NT2/D1 (cell line): ENCODE measurements around the gene INO80E.

ENCODE experiments used
- SUZ12 ChIP-seq: IDR thresholded peaks from 2 replicates; pipeline ENCODE4 v1.6.1; 2011; ENCODE audit not compliant: insufficient read length, insufficient read depth; ENCODE audit errors: extremely low read depth
- YY1 ChIP-seq: IDR thresholded peaks from 2 replicates; pipeline ENCODE4 v1.6.1; 2011; ENCODE audit not compliant: insufficient read length, insufficient read depth
- ZNF274 ChIP-seq: IDR thresholded peaks from 2 replicates; pipeline ENCODE4 v1.6.1; 2011; ENCODE audit warnings: mild to moderate bottlenecking, low read depth, low read length

DNA sequence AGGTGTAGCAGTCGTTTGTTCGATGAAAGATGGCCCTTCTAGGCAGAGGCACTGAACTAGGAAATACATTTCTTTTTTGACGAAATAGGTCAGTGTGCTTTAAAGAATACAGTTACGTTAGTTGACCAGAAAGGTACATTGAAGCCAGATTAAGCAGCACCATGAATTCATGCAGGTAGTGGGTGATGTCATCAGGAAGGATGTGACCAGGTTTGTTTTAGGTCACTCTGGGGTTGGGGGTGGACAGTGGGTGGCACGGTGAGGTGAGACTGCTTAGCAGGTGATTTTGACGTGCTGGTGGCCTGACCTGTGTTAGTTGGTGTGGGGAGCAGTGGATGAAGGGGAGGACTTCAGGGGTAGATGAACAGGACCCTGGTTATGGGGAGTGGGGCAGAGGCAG, 3.6 kb downstream of the INO80E start:
- no peak for TF ChIP-seq YY1
- no peak for TF ChIP-seq ZNF274
- no peak for TF ChIP-seq SUZ12
